Activated CD4-positive, alpha-beta T cell treated with anti-CD3 and anti-CD28 coated beads for 36 hours (primary cell): Measurements from ENCODE around the gene AP3S1. TPM values are rescaled to one million over a fixed set of nuclear protein-coding genes. Genes with fewer than 3 reads are reported as not detected.
"Not testable (repeated sequence)": the region's sequence is repeated elsewhere in the genome, so short reads cannot be mapped to it uniquely, and the experiment has no call there.

Experiments
- ATAC-seq: fragments of 200-7000 bp; cut with Tn5 transposase; one replicate; pipeline ENCODE4 v1.10.0; 2021; ENCODE audit warnings: mild to moderate bottlenecking, moderate library complexity
- CTCF ChIA-PET: fragments of 350-600 bp; sonication (Branson Sonifier 250); formaldehyde crosslinking; loops from one replicate; lab custom pipeline; 2021; ENCODE audit warnings: antibody characterized with exemption; lab: Charles Lee
- POLR2A ChIA-PET: fragments of 350-600 bp; sonication (Branson Sonifier 250); formaldehyde crosslinking; loops from one replicate; lab custom pipeline; 2021; ENCODE audit warnings: antibody characterized with exemption, inconsistent platforms; lab: Charles Lee
- DNase-seq: peaks from one replicate; pipeline ENCODE4 v3.0.0-alpha.2; 2020
- H3K27ac Mint-ChIP-seq: one replicate; pipeline ENCODE4 v1.8.0; 2021; ENCODE audit warnings: mixed read lengths
- H3K27me3 Mint-ChIP-seq: one replicate; pipeline ENCODE4 v1.8.0; 2021; ENCODE audit warnings: mixed read lengths
- H3K36me3 Mint-ChIP-seq: one replicate; pipeline ENCODE4 v1.8.0; 2021; ENCODE audit warnings: low read depth, mixed read lengths
- H3K4me1 Mint-ChIP-seq: one replicate; pipeline ENCODE4 v1.8.0; 2021; ENCODE audit warnings: mixed read lengths
- H3K4me3 Mint-ChIP-seq: one replicate; pipeline ENCODE4 v1.8.0; 2021; ENCODE audit warnings: mild to moderate bottlenecking, moderate library complexity, mixed read lengths
- H3K9me3 Mint-ChIP-seq: one replicate; pipeline ENCODE4 v1.8.0; 2021; ENCODE audit warnings: low read depth, mixed read lengths
- intact Hi-C, 2 experiments: fragments of 100-400 bp; cut with DNase I in 1 of 2; cut with micrococcal nuclease in 1 of 2; formaldehyde crosslinking; loops; one replicate each; pipeline versions ENCODE4 v1.14.2 to v1.15.1; 2022 to 2024; cut with DNase I, micrococcal nuclease
- total RNA-seq, 2 experiments: library from RNA; stranded (reverse); gene quantifications; one replicate each; pipeline ENCODE4 v1.2.3, GENCODE V29; 2021

Gene AP3S1
- total RNA-seq = 10 to 100 TPM; 84.5 to 91.6 TPM

DNA sequence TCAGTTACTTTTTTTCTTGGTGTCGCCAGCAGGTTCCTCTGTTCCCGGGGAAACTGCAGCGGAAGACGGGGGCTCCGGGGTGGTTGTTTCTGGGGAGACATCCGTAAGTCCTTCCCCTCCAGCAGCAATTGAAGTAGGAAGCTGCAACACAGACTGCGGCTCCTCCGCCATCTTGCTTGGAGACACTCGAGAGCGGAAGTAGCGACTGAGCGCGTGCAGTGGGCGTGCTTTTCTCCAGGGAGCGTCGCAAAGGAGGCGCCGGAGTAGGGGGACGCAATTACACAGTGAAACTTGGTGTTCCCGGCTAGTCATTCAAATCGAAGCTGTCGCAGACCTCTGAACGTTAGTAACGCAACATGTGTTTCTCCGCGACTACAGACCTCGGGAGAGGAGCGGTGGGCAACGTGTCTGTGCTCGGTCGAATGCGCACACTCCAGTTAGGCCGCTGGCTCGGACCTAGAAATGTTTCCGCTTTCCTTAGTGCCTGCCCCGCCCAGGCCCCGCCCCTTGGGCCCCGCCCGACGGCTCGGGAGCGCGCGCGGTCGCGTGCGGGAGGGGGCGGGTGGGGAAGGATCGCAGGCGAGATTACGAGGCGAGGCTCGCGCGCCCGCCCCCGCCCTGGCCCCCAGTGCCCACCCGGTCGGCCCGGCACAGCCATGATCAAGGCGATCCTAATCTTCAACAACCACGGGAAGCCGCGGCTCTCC lies at the start of gene AP3S1, which contains the start of gene ATG12:
Gene AP3S1, plus strand, starts transcription at position 554 of the 707 bp plus-strand sequence. Its CDS starts 103 bp downstream, at position 657.
Gene ATG12, minus strand, starts transcription at position 184 of the 707 bp plus-strand sequence. Its CDS starts 13 bp downstream, at position 171.
- intact Hi-C loops = loop anchor here (1.0 to 5.0 kb wide), 10 partner anchors 215 to 671 kb away; partner anchors contain the start of genes CCDC112 (in 2 of the 2), FEM1C (in 2 of the 2), PGGT1B (in 2 of the 2) and TMED7 (in 2 of the 2)
- Mint-ChIP-seq H3K4me3 (peak within 1 kb of the TSS; percentile 93), H3K27ac (peak within 1 kb of the TSS; percentile 99), H3K4me1 (peaks cover 51% of the 10 kb centered on the region), H3K36me3 (peaks cover 15% of the 10 kb centered on the region), H3K27me3 (no peaks in the 10 kb centered on the region), H3K9me3 (no peaks in the 10 kb centered on the region)
- DNase-seq (peak; percentile 94), ATAC-seq (peak; percentile 90)
- CTCF ChIA-PET = interaction anchor here (0.7 to 1.0 kb wide), 5 partner anchors 10 to 544 kb away, joined by 3 to 4 read pairs (median 4); no protein-coding TSS in a partner anchor
- POLR2A ChIA-PET = no interaction called here

DNA sequence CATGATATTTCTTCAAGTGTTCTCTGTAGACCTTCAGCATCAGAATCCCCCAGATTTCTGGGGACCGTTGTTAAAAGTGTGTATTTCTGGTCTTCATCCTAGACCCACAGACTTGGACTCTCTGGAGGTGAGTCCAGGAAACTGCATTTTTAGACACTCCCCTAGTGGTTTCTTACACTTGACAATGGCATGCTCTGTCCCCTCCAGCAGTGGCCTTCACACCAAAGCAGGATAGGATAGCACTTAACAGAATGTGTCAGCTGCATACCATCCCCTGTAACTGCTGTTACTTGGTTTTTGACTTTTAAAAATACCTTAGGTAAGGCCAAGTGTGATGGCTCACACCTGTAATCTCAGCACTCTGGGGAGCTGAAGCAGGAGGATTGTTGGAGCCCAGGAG lies 46.0 kb upstream of the AP3S1 start:
- no peak for DNase-seq
- ChIA-PET CTCF (interaction anchor here (1.4 kb wide), 1 partner anchor 12 kb away, joined by 4 read pairs; no protein-coding TSS in a partner anchor), POLR2A (no interaction called here)
- H3K4me3 Mint-ChIP-seq = no peak overlapping the region
- no peak overlapping the region for H3K27ac Mint-ChIP-seq
- H3K27me3 Mint-ChIP-seq = peaks cover 28% of the 10 kb centered on the region
- no peaks in the 10 kb centered on the region for H3K36me3 Mint-ChIP-seq
- H3K4me1 Mint-ChIP-seq = no peaks in the 10 kb centered on the region
- no peak for ATAC-seq
- no peaks in the 10 kb centered on the region for H3K9me3 Mint-ChIP-seq
- intact Hi-C loops = no loop called here

GRCh38 chr5:115796656-115797055 lies 45.1 kb upstream of the AP3S1 start:
- Mint-ChIP-seq H3K4me1 (no peaks in the 10 kb centered on the region), H3K9me3 (no peaks in the 10 kb centered on the region), H3K27me3 (peaks cover 22% of the 10 kb centered on the region), H3K4me3 (no peak overlapping the region), H3K36me3 (no peaks in the 10 kb centered on the region), H3K27ac (no peak overlapping the region)
- DNase-seq = no peak
- CTCF ChIA-PET = interaction anchor here (1.4 kb wide), 1 partner anchor 11 kb away, joined by 4 read pairs; no protein-coding TSS in a partner anchor
- POLR2A ChIA-PET = no interaction called here
- no peak for ATAC-seq
- intact Hi-C loops = no loop called here

GRCh38 chr5:115798252-115798651 lies 43.5 kb upstream of the AP3S1 start:
- Mint-ChIP-seq H3K4me3 (no peak overlapping the region), H3K27me3 (peaks cover 13% of the 10 kb centered on the region), H3K27ac (no peak overlapping the region), H3K9me3 (no peaks in the 10 kb centered on the region), H3K4me1 (no peaks in the 10 kb centered on the region), H3K36me3 (no peaks in the 10 kb centered on the region)
- DNase-seq = no peak
- CTCF ChIA-PET = interaction anchor here (0.7 kb wide), 1 partner anchor 21 kb away, joined by 4 read pairs; no protein-coding TSS in a partner anchor
- POLR2A ChIA-PET = no interaction called here
- ATAC-seq = no peak
- intact Hi-C loops = no loop called here

GRCh38 chr5:115800108-115800507 lies 41.6 kb upstream of the AP3S1 start:
- Mint-ChIP-seq H3K27ac (no peak overlapping the region), H3K27me3 (peaks cover 9% of the 10 kb centered on the region), H3K36me3 (no peaks in the 10 kb centered on the region), H3K9me3 (no peaks in the 10 kb centered on the region), H3K4me3 (no peak overlapping the region), H3K4me1 (no peaks in the 10 kb centered on the region)
- intact Hi-C loops = no loop called here
- CTCF ChIA-PET = interaction anchor here (0.7 to 1.7 kb wide), 2 partner anchors 9 to 12 kb away, joined by 3 to 5 read pairs; no protein-coding TSS in a partner anchor
- ATAC-seq = no peak
- DNase-seq = no peak
- POLR2A ChIA-PET = no interaction called here

GRCh38 chr5:115801152-115801551 lies 40.6 kb upstream of the AP3S1 start:
- no peak for DNase-seq
- Mint-ChIP-seq H3K4me3 (no peak overlapping the region), H3K27me3 (peaks cover 7% of the 10 kb centered on the region), H3K36me3 (no peaks in the 10 kb centered on the region), H3K9me3 (no peaks in the 10 kb centered on the region), H3K4me1 (no peaks in the 10 kb centered on the region), H3K27ac (no peak overlapping the region)
- POLR2A ChIA-PET = no interaction called here
- intact Hi-C loops = no loop called here
- ATAC-seq = no peak
- CTCF ChIA-PET = interaction anchor here (0.9 kb wide), 1 partner anchor 337 kb away, joined by 3 read pairs; no protein-coding TSS in a partner anchor

GRCh38 chr5:115801984-115802383 lies 39.8 kb upstream of the AP3S1 start:
- H3K27me3 Mint-ChIP-seq = peaks cover 4% of the 10 kb centered on the region
- no peaks in the 10 kb centered on the region for H3K9me3 Mint-ChIP-seq
- DNase-seq (no peak), ATAC-seq (no peak)
- H3K4me1 Mint-ChIP-seq = no peaks in the 10 kb centered on the region
- H3K36me3 Mint-ChIP-seq = no peaks in the 10 kb centered on the region
- intact Hi-C loops = no loop called here
- no peak overlapping the region for H3K27ac Mint-ChIP-seq
- H3K4me3 Mint-ChIP-seq = no peak overlapping the region
- POLR2A ChIA-PET = no interaction called here
- CTCF ChIA-PET = interaction anchor here (0.7 kb wide), 1 partner anchor 229 kb away, joined by 3 read pairs; no protein-coding TSS in a partner anchor

GRCh38 chr5:115806986-115807653 lies 34.6 kb upstream of the AP3S1 start:
- Mint-ChIP-seq H3K9me3 (no peaks in the 10 kb centered on the region), H3K36me3 (no peaks in the 10 kb centered on the region), H3K27ac (no peak overlapping the region), H3K27me3 (peaks cover 20% of the 10 kb centered on the region), H3K4me1 (peaks cover 8% of the 10 kb centered on the region), H3K4me3 (no peak overlapping the region)
- ATAC-seq = no peak
- CTCF ChIA-PET = interaction anchor here (0.7 to 1.4 kb wide), 2 partner anchors 11 to 27 kb away, joined by 4 to 6 read pairs; no protein-coding TSS in a partner anchor
- DNase-seq = no peak
- intact Hi-C loops = no loop called here
- POLR2A ChIA-PET = no interaction called here

DNA sequence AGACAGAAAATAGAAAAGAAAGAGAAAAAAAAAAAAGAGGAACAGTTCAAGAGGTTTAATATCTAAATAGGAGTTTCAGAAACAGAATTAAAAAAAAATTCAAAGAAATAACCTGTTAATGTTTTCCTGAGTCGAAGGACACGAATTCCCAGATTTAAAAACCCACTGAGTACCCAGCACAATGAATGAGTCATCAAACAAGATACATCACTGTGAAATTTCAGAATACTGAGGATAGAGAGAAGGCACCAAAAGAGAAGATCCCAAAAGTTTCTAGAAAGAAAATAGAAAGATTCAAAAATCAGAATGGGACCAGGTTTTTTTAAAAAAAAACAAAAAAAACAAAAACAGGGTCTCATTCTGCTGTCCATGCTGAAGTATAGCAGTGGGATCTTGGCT lies 34.1 kb upstream of the AP3S1 start:
- DNase-seq = no peak
- Mint-ChIP-seq H3K4me1 (peaks cover 8% of the 10 kb centered on the region), H3K36me3 (no peaks in the 10 kb centered on the region), H3K27ac (no peak overlapping the region), H3K4me3 (no peak overlapping the region), H3K27me3 (peaks cover 21% of the 10 kb centered on the region), H3K9me3 (no peaks in the 10 kb centered on the region)
- POLR2A ChIA-PET = no interaction called here
- ATAC-seq = no peak
- intact Hi-C loops = no loop called here
- CTCF ChIA-PET = interaction anchor here (0.7 to 1.4 kb wide), 2 partner anchors 11 to 27 kb away, joined by 4 to 6 read pairs; no protein-coding TSS in a partner anchor

DNA sequence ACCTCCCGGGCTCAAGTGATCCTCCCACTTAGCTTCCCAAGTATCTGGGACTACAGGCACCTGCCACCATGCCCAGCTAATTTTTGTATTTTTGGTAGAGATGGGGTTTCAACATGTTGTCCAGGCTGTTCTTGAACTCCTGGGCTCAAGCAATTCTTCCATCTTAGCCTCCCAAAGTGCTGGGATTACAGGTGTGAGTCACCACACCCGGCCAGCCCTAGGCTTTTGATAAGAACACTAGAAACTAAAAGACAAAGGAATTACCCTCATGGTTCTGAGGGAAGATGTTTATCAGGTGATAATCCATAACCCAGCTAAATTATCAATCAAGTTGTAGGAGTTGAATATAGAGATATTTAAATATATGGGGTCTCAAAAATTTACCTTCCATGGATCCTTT lies 33.7 kb upstream of the AP3S1 start:
- not testable (repeated sequence) for H3K36me3 Mint-ChIP-seq

GRCh38 chr5:115809946-115810345 lies 31.8 kb upstream of the AP3S1 start:
- intact Hi-C loops = loop anchor here in 1 of 2 experiments (10.0 kb wide), 1 partner anchor 765 kb away; the partner anchor contains the start of gene SEMA6A
- peaks cover 12% of the 10 kb centered on the region for H3K4me1 Mint-ChIP-seq
- DNase-seq = no peak
- H3K36me3 Mint-ChIP-seq = no peaks in the 10 kb centered on the region
- no peak overlapping the region for H3K27ac Mint-ChIP-seq
- ChIA-PET POLR2A (no interaction called here), CTCF (interaction anchor here (0.7 to 1.4 kb wide), 3 partner anchors 30 to 272 kb away, joined by 4 to 5 read pairs (median 4); no protein-coding TSS in a partner anchor)
- H3K27me3 Mint-ChIP-seq = peaks cover 38% of the 10 kb centered on the region
- ATAC-seq = peak; percentile 30
- H3K4me3 Mint-ChIP-seq = no peak overlapping the region
- H3K9me3 Mint-ChIP-seq = no peaks in the 10 kb centered on the region

More for the DNA sequence above, 33.7 kb upstream of the AP3S1 start:
- CTCF ChIA-PET = interaction anchor here (1.1 to 1.4 kb wide), 2 partner anchors 12 to 15 kb away, joined by 4 read pairs; no protein-coding TSS in a partner anchor
- H3K27ac Mint-ChIP-seq, POLR2A ChIA-PET, ATAC-seq, DNase-seq, H3K4me3 Mint-ChIP-seq, H3K9me3 Mint-ChIP-seq, intact Hi-C loops, H3K4me1 Mint-ChIP-seq: not testable (repeated sequence)
- peaks cover 23% of the 10 kb centered on the region for H3K27me3 Mint-ChIP-seq
